Measurements from ENCODE around the gene ZDHHC11.
"Not testable (repeated sequence)": the region's sequence is repeated elsewhere in the genome, so short reads cannot be mapped to it uniquely, and the experiment has no call there.

Gene ZDHHC11

GRCh38 chr5:748011-748980 is 102.5 kb downstream of the ZDHHC11 start:
- not testable (repeated sequence) for DNase-seq (ENCODE audit: low read depth in 2 of 2, low spot score in 1 of 2)

- not testable (repeated sequence) for DNase-seq (ENCODE audit: low read depth in 2 of 2, low spot score in 1 of 2)
These were observed 103.4 kb downstream of the ZDHHC11 start for GRCh38 chr5:747303-747844.

GRCh38 chr5:746258-746761 is 104.5 kb downstream of the ZDHHC11 start:
- no peak for DNase-seq (ENCODE audit: low read depth in 2 of 2, low spot score in 1 of 2)
